Activated naive CD4-positive, alpha-beta T cell (primary cell): ENCODE data around the gene CCDC71.
A peak's percentile ranks its signal among the peaks of the same experiment; 100 is the strongest.

Experiments used
- DNase-seq, 4 experiments: peaks; one replicate each; lab custom pipeline; 2025; lab: John Stamatoyannopoulos, UW

Gene CCDC71

GRCh38 chr3:49165771-49166751 lies at the start of gene CCDC71:
TSS of gene CCDC71 (minus strand) at chr3:49166331. CDS start at chr3:49164208, 2,123 bp downstream.
- DNase-seq: peak; percentile 38 to 72 (median 56)

DNA sequence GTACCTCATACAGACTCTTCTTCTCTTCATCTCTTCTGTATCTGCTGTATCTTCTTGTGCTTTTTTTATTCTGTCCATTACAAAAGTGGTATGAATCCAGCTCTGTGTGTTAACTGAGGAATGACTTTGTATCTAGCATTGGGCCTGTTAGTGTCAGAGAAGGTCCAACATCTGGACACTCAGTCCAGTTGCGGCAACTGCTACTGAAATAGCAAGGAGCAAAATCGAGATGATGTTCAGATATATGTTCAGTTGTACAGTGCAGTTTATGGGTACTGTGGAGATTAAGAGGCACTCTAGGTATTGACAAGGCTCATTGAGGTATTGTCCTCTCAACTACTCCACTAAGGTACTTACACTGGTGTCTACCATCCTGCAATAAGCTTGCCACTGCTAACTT lies 47.9 kb upstream of the CCDC71 start:
- no peak for DNase-seq

GRCh38 chr3:49213541-49213943 lies 47.4 kb upstream of the CCDC71 start:
- DNase-seq: no peak

DNA sequence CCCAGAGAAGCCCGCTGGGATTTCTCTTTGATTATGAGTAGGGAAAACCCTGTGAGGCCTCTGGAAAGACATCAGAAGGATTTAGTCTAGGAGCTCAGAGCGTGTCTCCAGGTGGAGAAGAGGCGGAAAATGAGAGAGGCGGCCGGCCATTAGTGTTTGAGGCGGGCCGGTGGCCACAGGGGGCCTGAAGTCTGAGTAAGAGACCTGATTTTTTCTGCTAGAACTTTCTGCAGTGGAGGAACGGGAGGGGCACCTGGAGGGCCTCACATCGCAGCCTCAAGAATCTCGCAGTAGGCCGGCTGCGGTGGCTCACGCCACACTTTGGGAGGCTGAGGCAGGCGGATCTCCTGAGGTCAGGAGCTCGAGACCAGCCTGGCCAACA lies 33.8 kb upstream of the CCDC71 start:
- DNase-seq: no peak

DNA sequence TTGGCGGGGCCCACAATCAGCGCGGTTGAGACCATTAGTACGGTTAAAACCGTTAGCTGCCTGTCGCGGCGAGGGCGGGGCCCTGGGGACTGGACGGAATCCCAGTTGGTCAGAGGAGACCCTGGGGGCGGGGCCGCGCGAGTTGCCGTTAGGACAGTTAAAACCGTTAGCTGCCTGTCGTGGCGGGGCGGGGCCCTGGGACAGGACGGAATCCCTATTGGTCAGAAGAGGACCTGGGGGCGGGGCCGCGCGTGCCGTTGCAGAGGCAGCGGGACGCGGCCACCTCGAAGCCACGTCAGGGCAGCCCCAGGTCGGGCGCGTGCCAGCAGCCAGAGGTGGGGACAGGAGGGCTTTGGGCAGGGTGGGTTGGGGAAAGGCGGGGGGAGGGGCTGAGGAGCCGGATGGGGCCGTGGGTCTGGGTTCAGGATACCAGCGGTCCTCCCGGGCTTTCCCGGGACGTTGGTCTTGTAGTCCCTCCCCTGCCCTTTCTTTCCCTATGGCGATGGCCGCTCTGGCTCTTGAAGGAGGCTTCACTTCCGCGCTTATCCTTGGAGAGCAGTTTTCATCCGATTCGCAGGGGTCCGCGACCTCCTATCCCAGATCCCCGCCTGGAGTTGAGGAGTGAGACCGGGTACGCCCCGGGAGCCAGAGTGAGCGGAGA lies 33.2 kb upstream of the CCDC71 start:
- no peak for DNase-seq

- no peak for DNase-seq
Observed at GRCh38 chr3:49198611-49199230, 32.6 kb upstream of the CCDC71 start.

- DNase-seq: no peak
Observed at GRCh38 chr3:49198161-49198560, 32.0 kb upstream of the CCDC71 start.

DNA sequence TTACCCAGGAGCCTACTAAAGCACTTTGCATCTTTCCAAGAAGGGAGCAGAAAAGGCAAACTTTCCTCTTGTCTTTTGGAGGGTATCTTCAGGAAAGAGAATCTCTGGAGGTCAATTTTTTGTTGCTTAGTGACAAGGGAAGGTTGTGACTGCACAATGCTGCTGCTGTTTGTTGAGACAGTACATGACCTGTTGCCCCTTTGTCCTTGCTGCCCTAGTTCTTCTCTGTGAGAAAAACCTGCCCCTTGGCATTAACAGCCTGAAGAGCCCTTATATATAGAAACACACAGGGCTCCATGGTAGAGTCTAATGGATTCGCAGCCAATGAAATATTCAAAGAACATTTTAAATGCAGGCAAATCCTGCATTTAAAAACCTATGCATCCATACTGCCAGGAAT lies 25.6 kb upstream of the CCDC71 start:
- no peak for DNase-seq

DNA sequence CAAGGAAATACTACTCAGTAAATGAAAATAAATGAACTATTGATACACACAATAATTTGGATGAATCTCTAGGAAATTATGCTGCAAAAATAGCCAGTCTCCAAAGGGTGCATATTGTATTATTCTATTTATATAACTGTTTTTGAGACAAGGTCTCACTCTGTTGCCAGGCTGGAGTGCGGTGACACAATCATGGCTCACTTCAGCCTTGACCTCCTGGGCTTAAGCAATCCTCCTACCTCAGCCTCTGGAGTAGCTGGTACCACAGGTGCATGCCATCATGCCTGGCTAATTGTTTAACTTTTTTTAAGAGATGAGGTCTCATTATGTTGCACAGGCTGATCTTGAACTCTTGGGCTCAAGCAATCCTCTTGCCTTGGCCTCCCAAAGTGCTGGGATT lies 17.7 kb upstream of the CCDC71 start:
- DNase-seq: no peak

DNA sequence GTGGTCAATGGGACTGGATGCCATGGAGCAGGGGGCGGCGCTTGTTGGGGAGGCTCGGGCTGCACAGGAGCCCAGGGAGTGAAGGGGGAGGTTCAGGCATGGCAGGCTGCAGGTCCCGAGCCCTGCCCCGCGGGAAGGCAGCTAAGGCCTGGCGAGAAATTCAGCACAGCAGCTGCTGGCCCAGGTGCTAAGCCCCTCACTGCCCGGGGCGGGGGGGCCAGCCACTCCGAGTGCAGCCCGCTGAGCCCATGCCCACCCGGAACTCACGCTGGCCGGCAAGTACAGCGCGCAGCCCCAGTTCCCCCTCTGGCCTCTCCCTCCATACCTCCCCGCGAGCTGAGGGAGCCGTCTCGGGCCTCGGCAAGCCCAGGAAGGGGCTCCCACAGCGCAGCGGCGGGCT lies 16.6 kb upstream of the CCDC71 start:
- DNase-seq: no peak

- no peak for DNase-seq
Observed at GRCh38 chr3:49181351-49181750, 15.2 kb upstream of the CCDC71 start.

GRCh38 chr3:49180116-49180515 lies 14.0 kb upstream of the CCDC71 start:
- DNase-seq: no peak

DNA sequence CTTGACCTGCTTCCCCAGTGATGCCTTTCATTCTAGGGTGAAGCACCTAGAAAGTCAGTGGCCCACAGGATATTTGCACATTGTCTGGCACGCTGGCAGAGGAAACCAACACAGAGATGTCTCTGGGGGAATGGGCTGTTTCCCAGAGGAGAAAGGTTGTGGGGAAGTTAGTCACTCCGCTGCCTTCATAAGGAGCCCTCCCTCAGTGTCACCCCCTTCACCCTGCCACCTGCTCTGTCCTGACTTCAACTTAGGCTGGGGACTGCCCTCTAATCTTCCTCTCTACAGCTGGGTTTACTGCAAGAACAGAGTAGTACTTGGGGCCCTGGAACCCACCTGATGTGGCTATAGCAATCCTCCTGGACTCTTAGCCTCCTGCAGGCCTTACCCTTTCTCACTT lies 10.9 kb upstream of the CCDC71 start:
- DNase-seq: no peak

- no peak for DNase-seq
Observed at GRCh38 chr3:49175530-49175929, 9.4 kb upstream of the CCDC71 start.

- DNase-seq: no peak
Observed at GRCh38 chr3:49174397-49174985, 8.4 kb upstream of the CCDC71 start.

- no peak for DNase-seq
Observed at GRCh38 chr3:49173792-49174170, 7.7 kb upstream of the CCDC71 start.

DNA sequence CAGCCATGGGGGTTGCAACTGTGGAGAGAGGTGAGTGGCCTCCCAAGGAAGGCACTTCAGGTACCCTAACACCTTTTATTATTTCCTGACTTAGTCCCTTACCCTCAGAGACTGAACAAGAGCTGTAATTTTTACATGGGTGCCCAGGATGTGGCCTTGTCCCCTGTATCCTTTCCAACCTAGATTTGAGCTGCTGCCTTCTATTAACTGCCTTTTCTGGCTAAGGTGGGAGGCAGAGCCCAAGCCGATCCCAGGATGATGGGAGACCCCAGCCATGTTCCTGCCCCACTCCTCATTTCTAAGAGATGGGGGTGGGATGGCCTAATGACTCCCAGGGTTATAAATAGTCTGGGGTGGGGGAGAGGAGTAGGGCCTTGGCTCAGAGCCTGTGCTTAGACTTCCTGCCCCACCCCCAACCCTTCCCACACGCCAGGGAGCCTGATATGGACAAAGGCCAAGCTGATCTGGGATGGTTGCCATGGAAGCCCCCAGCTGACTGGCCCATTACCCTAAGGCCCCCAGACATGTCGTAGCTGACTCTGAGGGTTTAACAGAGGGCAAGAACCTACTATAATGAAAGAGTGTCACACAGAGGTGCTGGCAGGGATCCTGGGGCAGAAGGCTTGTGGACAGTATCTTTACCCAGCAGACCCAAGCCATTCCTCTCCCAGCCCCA lies 7.1 kb upstream of the CCDC71 start:
- DNase-seq: no peak

- DNase-seq: no peak
Observed at GRCh38 chr3:49172551-49173041, 6.5 kb upstream of the CCDC71 start.

DNA sequence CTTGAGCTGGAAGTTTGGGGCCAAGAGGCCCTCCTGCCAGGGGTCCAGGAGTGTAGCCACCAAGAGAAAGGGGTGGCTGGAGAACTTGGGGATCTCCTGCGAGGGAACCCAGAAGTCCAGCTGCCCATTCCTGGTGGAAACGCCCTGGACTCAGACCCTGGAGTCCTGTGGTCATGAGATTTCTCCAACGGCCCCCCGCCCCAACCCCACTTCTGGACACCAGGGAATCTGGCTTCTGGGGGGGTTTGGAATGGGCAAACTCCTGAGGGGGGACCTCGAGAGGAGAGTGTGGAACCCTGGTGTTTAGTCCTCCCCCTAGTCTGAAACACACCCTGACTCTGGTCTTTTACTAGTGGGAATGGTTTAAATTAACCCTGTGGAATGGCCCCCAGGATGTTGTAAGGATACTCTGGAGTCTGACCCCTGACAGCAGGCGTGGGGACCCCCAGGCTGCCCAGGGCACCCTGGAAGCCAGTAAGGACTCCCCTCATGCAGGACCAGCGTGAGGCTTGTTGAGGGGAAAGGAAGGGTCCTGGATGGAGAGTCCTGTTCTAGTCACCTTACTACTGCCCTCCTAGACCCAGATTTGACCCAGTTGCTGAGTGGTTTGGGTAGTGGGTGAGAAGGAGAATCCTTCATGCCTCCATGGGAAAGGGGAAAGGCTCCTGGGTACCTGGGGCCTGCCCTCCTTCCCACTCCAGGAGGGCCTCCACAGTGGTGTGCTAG lies 5.8 kb upstream of the CCDC71 start:
- no peak for DNase-seq

DNA sequence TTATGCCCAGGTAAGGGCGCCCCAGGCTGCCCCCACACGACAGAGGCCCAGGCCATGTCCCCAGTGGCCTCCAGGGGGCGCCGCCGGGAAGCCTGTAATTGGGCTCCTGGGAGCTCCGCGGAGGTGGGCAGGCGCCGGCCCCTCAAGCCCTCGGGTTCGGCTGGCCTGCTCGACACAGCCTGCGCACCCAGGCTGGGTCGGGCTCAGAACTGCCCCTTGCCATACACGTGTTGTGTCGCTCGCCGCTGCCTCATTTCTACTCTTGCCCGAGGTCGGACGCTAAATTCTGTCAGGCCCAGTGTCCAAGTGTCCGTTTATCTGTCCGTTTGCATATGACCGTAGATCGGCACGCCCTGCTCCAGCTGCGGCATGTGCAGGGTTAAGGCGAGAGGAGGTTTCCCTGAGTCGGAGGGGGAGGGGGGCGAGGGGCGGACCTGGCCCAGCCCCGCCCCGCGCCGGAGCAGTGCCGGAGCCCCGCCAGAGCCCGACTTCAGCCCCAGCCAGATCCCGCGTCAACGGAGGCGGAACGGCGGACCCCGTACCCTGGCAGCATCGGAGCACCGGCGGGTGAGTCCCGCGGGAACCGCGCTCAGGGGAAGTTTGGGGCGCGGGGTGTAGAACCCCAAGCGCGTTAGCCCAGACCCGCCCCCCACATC lies 5.1 kb upstream of the CCDC71 start, which contains the start of gene KLHDC8B:
TSS of gene KLHDC8B (plus strand) at position 480 of the 656 bp plus-strand sequence. CDS start 1,172 bp downstream, outside the sequence.
- peak; percentile 52 to 78 (median 70) for DNase-seq
